Endometrium (tissue), 2 donors: ENCODE measurements around the gene ITGA2B.
"Not testable (repeated sequence)": the region's sequence is repeated elsewhere in the genome, so short reads cannot be mapped to it uniquely, and the experiment has no call there.

Source experiments
- FAIRE-seq: peaks from 2 replicates; lab custom pipeline; 2012; peaks lifted over from hg19 to GRCh38; lab: Jason Lieb, UNC
- donor health status: control.
- donor health status: control.

ITGA2B gene

GRCh38 chr17:44368391-44369243, 20.8 kb downstream of the ITGA2B start:
- not testable (repeated sequence) for FAIRE-seq

- no peak for FAIRE-seq
Observed at GRCh38 chr17:44367231-44367979, 22.0 kb downstream of the ITGA2B start.

- not testable (repeated sequence) for FAIRE-seq
Observed at GRCh38 chr17:44365051-44365450, 24.4 kb downstream of the ITGA2B start.

DNA sequence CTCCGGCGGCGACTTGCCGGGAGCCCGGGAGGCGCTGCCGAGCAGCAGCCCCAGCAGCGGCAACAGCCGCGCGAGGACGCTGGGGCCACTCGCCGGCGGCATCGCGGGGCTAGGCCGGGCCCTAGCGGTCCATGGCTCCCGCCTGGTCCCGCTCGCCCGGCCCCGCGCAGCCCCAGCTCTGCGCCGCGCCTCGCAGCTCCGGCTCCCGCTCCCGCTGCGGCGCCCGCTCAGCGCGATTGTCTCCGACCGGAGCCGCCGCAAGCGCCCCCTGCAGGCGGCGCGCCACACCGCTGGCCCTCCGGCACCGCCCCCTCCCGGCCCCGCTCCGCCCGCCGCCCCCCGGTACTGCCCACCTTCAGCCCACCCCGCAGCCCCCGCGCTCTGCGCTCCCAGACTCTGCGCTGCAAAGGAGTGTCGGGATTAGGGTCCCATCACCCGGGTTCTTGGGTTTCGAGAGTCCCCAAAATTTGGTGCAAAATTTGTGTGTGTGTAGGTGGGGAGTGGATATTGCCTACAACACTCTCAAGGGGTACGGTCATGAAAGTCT, 25.8 kb downstream of the ITGA2B start, which contains the start of gene FAM171A2:
TSS of gene FAM171A2 (minus strand) at position 241 of the 547 bp plus-strand sequence. CDS start at position 102, 139 bp downstream.
- FAIRE-seq = no peak

GRCh38 chr17:44362949-44363612, 26.4 kb downstream of the ITGA2B start:
- FAIRE-seq = no peak

- FAIRE-seq = no peak
Observed at GRCh38 chr17:44362459-44362948, 26.9 kb downstream of the ITGA2B start.

GRCh38 chr17:44361292-44362260, 27.9 kb downstream of the ITGA2B start:
- FAIRE-seq = no peak

DNA sequence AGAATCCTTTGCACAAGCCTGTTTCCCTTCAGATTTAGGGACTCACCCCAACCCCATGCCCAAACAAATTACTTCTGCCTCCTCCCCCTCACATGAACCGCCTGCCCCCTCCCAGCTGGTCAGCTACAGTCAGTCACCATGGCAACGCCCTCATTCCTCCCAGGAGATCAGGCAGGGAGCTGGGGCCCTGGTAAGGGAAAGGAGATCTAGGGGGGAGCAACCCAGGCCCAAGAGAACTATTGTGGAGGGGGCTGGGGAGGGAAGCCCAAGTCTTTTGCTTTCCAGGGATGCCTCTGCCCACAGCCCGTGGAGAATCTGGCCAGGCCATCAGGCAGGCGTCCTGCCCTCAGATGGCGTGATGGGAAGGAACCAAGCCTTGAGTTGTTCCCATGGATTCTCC, 28.6 kb downstream of the ITGA2B start:
- FAIRE-seq = no peak

DNA sequence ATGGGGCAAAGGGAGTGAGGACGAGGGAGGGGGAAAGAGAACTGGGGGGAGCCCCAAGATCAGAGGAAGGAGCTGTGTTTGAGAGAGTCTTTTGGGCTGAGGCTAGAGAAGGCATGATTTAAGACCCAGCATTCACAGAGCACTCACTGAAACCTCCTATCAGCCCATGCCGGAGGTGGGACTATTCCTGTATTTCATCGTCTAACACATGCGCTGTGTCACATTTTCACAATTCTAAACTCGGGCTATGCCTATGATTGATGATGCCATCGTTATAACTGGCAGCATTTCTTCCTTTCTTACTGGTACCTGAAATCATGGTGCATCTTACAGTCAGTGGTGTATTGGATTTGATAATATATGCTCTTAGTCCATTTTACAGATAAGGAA, 29.3 kb downstream of the ITGA2B start:
- no peak for FAIRE-seq

GRCh38 chr17:44359458-44360143, 29.8 kb downstream of the ITGA2B start:
- no peak for FAIRE-seq

- FAIRE-seq = no peak
Observed at GRCh38 chr17:44359006-44359405, 30.4 kb downstream of the ITGA2B start.

DNA sequence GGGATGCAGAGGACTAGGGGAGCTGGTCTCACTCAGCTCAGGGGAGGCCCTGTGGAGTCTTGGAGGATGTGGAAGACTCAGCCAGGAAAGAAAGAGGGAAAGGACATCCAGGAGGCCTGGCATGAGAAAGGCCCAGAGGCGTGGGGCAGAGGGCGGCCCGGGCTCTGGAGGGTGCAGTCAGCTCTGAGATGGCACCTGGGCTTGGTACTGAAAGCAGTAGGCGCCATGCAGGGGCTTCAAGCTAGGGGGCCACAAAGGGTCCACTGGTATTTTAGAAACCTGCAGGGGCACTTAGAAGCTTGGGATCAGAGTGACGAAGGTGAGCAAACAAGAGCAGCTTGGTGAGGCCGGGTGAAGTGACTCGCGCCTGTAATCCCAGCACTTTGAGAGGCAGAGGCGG, 31.4 kb downstream of the ITGA2B start:
- FAIRE-seq = no peak

GRCh38 chr17:44356241-44356640, 33.2 kb downstream of the ITGA2B start:
- FAIRE-seq = no peak

DNA sequence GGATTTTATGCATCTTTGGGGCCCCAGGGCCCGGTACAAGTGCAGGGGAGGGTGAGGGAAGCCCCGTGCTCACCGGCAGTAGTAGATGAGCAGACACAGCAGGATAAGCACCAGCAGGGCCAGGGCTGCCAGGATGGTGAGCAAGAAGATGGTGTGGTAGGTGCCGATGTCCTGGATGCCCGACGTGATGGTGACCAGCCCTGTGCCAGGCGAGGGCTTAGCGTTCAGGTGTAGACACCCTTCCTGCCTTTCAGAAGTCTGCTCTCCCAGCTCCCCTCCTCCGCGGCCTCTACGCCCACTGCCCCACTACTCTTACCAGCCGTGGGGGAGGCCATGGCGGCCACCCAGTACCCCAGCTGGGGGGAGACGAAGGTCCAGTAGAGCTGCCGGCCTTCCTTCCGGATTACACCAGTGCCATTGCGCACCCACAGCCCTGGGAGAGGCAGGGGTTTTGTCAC, 33.8 kb downstream of the ITGA2B start:
- no peak for FAIRE-seq

GRCh38 chr17:44354582-44355561, 34.6 kb downstream of the ITGA2B start:
- no peak for FAIRE-seq

DNA sequence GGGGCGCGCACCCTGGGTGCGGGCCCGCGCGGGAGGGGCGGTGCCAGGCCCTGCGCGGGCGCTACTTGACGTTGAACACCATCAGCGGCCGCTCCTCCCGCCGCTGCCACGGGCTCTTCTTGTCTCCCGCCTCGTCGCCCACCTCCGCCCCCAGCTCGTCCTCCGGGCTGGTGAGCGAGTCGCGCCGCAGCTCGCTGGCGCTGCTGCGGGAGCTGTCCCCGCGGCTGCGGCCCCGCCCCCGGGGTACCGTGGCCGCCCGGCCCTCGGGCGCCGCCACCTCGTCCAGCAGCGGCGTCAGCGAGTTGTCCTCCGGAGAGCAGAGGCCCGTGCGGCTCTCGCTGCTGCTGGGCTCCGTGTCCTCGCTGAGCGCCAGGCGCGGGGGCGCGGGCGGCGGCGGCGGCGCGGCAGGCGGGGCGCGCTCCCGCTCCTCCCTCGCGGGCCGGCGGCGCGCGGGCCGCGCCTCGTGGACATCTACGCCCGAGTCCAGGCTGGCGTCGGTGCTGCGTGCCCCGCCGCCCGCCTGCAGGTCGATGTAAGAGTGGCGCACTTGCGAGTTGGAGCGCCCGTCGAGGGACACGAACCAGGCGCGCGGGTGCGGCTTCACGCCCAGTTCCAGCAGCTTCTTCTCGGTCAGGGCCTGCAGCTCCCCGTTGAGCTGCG, 35.6 kb downstream of the ITGA2B start:
- no peak for FAIRE-seq

- no peak for FAIRE-seq
Observed at GRCh38 chr17:44352828-44353671, 36.4 kb downstream of the ITGA2B start.
